NCI-H526 treated with DMSO at 0.1 percent for 48 hours (cell line): Measurements from ENCODE around the gene SLCO1B3.

ENCODE experiments used
- DNase-seq: peaks from one replicate; lab custom pipeline; 2025; lab: John Stamatoyannopoulos, UW

SLCO1B3 gene

DNA sequence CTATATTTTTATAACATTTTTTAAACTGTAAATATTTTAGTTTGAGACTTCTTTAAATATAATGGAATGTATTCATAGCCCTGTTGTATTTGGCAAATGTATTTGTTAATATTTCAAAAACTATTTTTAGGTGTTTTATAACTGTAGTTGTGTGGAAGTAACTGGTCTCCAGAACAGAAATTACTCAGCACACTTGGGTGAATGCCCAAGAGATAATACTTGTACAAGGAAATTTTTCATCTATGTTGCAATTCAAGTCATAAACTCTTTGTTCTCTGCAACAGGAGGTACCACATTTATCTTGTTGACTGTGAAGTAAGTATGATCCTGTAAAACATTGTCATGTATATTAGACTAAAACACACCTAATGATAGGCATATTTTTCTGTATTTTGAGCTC is 72.8 kb downstream of the SLCO1B3 start:
- no peak for DNase-seq

DNA sequence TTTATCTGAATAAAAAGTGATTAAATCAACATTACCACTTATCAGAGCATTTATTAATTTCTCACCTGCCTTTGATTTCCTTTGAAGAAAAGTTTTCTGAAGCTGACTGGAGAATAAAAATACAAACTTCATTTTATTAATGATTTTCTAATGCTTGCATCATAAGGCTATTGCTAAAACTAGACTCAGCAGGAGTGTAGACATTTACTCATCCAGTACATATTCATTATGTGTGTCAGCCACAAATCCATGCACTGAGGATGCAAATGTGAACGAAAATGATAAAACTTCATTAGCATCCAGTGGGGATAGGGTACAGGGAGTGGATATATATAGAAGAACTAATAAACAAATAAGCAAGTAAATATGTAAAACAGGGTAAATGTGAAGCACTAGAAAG is 74.6 kb downstream of the SLCO1B3 start:
- DNase-seq, result no peak

DNA sequence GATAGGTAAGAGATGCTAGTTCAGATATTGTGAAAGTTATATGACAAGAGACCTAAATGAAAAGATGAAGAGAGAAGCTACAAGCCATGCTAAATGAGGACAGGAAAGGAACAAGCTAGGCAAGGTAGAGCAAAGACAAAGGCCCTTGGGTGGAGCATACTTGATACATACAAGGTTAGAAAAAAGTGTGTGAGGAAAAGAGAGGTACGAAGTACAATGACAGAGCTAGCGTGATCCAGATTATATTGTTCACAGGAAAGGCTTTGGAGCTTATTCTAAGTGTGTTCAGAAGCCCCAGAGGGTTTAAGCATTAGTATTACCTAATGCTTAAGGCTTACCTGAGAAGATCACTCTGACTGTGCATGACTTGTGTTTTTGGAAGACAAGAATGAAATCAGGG is 75.0 kb downstream of the SLCO1B3 start:
- DNase-seq, result no peak

DNA sequence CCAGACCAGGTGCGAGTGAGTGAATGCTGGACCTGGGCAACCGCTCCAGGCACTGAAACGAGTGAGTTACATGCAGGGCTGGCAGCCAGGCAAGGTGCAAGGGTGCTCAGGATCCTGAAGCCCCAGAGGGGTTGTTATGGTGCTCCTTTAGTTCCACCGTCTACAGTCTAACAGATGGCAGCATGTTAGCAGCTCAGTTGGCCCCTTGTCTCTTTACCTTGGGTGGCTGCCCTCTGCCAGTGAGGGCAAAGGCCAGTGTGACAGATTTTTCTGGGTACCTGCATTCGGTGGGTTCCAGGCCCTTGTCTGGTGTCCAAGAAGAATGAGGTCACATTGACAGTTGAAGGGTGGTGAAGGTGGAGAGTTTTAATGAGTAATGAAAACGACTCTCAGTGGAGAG is 106.8 kb downstream of the SLCO1B3 start:
- no peak for DNase-seq

DNA sequence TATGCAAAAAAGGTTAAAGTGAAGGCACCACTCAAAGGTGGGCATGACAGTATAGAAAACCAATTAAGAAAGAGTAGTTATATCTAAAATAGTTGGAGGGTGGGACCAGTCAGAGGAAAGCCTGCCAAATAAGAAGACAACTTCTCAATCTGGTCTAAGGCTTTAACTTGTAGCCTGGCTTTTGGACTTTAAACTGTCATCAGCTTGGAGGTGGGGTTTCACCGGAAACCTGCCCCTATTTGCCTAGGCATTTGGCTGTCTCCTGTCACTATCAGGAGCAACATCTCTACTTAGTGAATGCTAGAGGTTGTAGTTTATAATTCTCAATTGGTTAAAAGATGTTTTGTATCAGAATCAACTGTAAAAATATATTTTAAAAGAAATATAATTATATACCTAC is 107.3 kb downstream of the SLCO1B3 start:
- no peak for DNase-seq

DNA sequence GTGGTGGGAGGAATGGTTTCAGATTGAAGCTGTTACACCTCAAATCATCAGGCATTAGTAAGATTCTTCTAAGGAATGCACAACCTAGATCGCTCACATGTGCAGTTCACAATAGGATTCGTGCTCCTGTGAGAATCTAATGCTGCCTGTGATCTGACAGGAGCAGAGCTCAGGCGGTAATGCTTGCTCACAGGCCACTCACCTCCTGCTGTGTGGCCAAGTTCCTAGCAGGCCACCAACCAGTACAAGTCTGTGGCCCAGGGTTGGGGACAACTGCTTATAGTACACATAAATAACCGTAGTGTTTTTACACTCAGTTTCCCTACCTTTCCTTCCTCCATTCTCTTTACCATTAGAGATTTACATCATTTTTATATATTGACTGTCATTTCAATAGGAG is 121.4 kb downstream of the SLCO1B3 start:
- no peak for DNase-seq

DNA sequence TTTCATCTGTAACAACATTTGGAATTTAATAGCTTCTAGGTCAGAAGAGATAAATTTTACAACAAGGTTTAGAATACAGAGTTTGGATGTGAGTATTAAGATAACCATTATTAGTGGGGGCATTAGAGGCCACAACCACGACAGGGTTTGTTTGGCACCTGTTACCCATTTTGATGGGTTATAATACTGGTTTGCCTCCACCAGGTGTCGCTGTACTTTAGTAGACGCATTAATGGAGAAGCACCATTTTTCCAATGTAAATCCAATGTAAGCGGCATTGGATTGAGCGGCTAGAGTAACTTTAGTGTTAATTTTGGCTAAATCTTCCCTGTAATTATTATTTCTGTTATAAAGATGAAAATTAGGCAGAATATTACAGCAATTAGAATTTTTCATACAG is 136.2 kb downstream of the SLCO1B3 start:
- peak; percentile 1 for DNase-seq

DNA sequence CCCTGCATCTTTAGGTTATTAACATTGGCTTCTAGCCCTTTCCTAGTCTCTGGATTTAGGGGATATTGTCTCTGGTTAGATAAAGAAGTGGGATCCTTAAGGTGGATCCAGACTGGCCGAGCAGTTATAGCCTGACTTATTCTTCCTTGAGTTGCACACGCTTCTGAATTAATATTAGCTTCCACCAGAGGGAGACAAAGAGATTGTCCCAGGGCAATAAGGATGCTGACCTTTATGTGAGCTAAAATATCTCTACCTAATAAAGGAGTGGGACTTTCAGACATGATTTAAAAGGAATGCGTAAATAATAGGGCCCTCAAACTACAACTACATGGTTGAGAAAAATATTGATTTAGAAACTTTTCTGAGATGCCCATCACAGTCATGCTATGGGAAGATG is 139.7 kb downstream of the SLCO1B3 start:
- DNase-seq, result peak; percentile 2

DNA sequence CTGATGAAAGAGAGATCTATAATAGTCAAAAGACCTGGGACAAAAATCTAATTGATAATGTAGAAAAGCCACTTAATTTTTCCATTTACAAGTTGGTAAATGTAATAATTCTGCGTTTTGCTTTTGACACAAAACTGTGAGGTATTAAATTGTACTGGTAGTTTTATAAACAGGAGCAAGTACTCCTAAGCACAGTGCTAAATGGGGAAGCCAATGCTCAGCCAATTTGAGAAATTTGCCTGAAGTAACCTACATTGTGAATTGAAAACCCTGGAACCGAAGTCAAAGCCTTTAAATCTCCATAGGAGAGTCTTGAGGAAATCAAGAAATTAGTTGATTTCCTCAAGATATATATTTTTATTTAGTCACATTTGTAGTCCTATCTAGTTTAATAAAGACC is 152.8 kb downstream of the SLCO1B3 start:
- no peak for DNase-seq

DNA sequence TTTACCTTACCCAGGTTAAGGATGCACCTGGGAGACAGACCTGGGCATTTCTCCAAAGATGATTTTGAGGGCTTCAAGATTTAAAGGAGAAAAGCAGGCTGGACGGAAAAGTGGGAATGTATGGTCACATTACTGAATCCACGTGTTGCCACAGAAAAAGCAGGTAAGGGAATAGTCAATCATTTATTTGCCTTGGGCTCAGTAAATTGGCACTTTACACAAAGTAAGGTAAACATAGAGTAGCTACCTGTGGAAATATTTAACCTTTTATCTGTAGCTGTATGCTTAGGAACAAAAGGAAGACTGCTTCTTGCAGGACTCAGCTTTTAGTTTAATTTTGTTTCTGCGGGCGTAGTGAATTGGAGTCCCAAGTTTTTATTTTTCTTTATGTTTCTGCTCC is 153.3 kb downstream of the SLCO1B3 start:
- DNase-seq, result no peak
